Chondrocyte (in vitro differentiated cells): ENCODE data around the gene TMEM273. TPM values are rescaled to one million over a fixed set of nuclear protein-coding genes. Genes with fewer than 3 reads are reported as not detected.

Experiments
- DNase-seq: peaks from one replicate; pipeline ENCODE4 v3.0.0; 2021; ENCODE audit warnings: mixed read lengths, low spot score
- H3K27ac Mint-ChIP-seq: one replicate; pipeline ENCODE4 v1.8.0; 2021; ENCODE audit warnings: mild to moderate bottlenecking, moderate library complexity, mixed read lengths; ENCODE audit not compliant: unreplicated experiment
- H3K27me3 Mint-ChIP-seq: 2 replicates; pipeline ENCODE4 v1.8.0; 2021; ENCODE audit warnings: low read depth, mixed read lengths
- H3K36me3 Mint-ChIP-seq: 2 replicates; pipeline ENCODE4 v1.8.0; 2021; ENCODE audit warnings: low read depth, mixed read lengths
- H3K4me1 Mint-ChIP-seq: 2 replicates; pipeline ENCODE4 v1.8.0; 2021; ENCODE audit warnings: low read depth, mild to moderate bottlenecking, mixed read lengths
- H3K4me3 Mint-ChIP-seq: one replicate; pipeline ENCODE4 v1.8.0; 2021; ENCODE audit warnings: mild to moderate bottlenecking, moderate library complexity, mixed read lengths; ENCODE audit not compliant: unreplicated experiment
- H3K9me3 Mint-ChIP-seq: 2 replicates; pipeline ENCODE4 v1.8.0; 2021; ENCODE audit warnings: low read depth, mixed read lengths
- total RNA-seq: library from RNA; stranded (reverse); gene quantifications from 3 replicates; pipeline ENCODE4 v1.2.1, GENCODE V29; 2021
- TF ChIP-seq, protein P1 (sequence below): fragments of 200-600 bp; sonication (generic); IDR thresholded peaks from 2 replicates; pipeline ENCODE4 v1.5.0; 2021; ENCODE audit warnings: antibody characterized with exemption, mild to moderate bottlenecking, moderate library complexity

Gene TMEM273
- total RNA-seq, 1 donor from 2014 or later, result not detected

DNA sequence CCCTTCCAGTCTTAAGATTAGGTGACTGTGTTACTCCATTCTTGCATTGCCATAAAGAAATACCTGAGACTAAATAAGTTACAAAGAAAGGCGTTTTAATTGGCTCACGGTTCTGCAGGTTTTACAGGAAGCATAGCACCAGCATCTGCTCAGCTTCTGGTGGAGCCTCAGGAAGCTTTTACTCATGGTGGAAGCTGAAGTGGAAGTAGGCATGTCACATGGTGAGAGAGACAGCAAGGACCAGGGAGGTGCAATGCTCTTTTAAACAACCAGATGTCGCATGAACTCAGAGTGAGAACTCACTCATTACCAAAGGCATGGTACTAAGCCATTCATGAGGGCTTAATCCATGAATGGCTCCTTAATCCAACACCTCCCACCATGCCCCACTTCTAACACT lies 34.0 kb upstream of the TMEM273 start:
- Mint-ChIP-seq H3K27ac (no peak overlapping the region), H3K36me3 (no peaks in the 10 kb centered on the region), H3K4me3 (no peak overlapping the region), H3K9me3 (peaks cover 11% of the 10 kb centered on the region), H3K27me3 (peaks cover 15% of the 10 kb centered on the region), H3K4me1 (no peaks in the 10 kb centered on the region)
- no peak for DNase-seq
- TF ChIP-seq, protein P1, sequence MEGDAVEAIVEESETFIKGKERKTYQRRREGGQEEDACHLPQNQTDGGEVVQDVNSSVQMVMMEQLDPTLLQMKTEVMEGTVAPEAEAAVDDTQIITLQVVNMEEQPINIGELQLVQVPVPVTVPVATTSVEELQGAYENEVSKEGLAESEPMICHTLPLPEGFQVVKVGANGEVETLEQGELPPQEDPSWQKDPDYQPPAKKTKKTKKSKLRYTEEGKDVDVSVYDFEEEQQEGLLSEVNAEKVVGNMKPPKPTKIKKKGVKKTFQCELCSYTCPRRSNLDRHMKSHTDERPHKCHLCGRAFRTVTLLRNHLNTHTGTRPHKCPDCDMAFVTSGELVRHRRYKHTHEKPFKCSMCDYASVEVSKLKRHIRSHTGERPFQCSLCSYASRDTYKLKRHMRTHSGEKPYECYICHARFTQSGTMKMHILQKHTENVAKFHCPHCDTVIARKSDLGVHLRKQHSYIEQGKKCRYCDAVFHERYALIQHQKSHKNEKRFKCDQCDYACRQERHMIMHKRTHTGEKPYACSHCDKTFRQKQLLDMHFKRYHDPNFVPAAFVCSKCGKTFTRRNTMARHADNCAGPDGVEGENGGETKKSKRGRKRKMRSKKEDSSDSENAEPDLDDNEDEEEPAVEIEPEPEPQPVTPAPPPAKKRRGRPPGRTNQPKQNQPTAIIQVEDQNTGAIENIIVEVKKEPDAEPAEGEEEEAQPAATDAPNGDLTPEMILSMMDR, result no peak

DNA sequence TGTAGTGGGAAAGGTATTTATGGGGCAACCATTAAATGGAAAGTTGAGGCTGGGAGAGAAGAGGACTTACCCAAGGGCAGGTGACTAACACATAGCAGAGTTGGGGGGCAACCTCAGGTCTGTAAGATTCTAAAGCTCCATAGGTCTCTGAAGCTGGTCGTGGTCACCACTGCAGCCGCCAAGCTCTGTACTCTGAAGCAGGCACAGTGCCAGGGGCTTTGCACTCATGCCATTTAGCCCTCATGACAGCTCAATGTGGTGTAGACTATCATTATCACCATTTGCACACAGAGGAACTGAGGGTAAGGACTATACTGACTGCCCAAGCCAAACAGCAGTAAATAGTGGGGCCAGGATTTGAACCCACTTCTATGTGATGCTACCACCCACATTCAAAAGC lies 32.5 kb upstream of the TMEM273 start:
- TF ChIP-seq, protein P1, result no peak
- Mint-ChIP-seq H3K27ac (no peak overlapping the region), H3K4me1 (no peaks in the 10 kb centered on the region), H3K36me3 (no peaks in the 10 kb centered on the region), H3K9me3 (peaks cover 11% of the 10 kb centered on the region), H3K4me3 (no peak overlapping the region), H3K27me3 (peaks cover 15% of the 10 kb centered on the region)
- DNase-seq, result no peak

DNA sequence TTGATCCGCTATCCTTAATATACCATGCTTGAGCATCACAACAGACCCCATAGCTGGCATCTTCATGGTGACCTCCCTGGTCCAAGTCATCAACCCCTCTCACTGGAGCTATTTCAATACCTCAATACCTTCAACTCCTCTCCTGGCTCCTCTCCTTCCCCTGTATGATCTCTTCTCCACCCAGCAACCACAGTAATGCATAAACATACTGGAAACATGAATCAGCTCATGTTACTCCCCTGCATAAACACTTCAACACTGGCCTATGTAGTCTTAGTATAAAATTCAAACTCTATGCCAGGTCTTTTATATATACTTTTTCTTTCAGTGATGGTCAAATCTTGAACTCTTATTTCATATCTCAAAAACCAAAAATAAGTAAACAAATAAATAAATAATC lies 31.8 kb upstream of the TMEM273 start:
- Mint-ChIP-seq H3K9me3 (peaks cover 11% of the 10 kb centered on the region), H3K36me3 (no peaks in the 10 kb centered on the region), H3K27me3 (peaks cover 17% of the 10 kb centered on the region), H3K4me1 (no peaks in the 10 kb centered on the region), H3K27ac (no peak overlapping the region), H3K4me3 (no peak overlapping the region)
- TF ChIP-seq, protein P1, result no peak
- no peak for DNase-seq

DNA sequence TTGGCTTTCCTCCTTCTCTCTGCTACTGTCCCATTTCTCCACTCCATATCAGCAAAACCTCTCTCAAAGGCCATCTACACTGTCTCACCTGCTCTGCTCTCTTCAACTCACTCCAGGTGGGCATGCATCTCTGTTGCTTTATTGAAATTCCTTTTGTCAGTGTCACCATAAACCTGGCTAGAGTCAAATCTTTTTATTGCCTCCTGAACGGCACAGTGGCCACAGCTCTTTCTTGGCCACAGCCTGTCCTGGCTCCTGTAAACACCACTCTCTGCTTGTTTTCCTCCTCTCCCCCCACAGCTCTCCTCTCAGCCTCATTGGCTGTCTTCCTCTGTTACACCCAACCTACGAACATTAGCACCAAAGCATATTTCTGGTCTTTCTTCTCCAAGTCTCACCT lies 31.1 kb upstream of the TMEM273 start:
- H3K9me3 Mint-ChIP-seq, result peaks cover 11% of the 10 kb centered on the region
- TF ChIP-seq, protein P1, result no peak
- no peak for DNase-seq
- no peaks in the 10 kb centered on the region for H3K4me1 Mint-ChIP-seq
- H3K4me3 Mint-ChIP-seq, result no peak overlapping the region
- H3K27me3 Mint-ChIP-seq, result peaks cover 19% of the 10 kb centered on the region
- no peak overlapping the region for H3K27ac Mint-ChIP-seq
- H3K36me3 Mint-ChIP-seq, result no peaks in the 10 kb centered on the region

DNA sequence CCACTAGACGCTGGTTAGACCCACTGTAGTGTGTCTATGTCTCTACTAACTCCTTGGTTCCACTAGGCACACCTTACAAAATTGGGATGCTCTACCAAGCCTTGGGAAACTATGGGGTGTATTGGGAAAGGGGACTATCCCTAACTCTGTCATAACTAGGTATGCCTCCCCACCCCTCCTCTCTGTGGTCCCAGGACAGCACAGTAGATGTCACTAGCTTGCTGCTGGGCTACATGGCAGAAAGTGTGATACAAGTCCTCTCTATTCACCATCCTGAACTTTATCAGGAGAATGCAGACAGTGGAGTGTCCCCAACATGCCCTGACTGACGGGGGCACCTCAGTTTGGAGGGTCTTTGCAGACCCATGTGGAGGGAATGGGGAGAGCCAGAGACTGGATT lies 30.3 kb upstream of the TMEM273 start:
- Mint-ChIP-seq H3K27me3 (peaks cover 25% of the 10 kb centered on the region), H3K4me1 (no peaks in the 10 kb centered on the region)
- TF ChIP-seq, protein P1, result no peak

More for the DNA sequence above, 30.3 kb upstream of the TMEM273 start:
- Mint-ChIP-seq H3K36me3 (no peaks in the 10 kb centered on the region), H3K4me3 (no peak overlapping the region), H3K9me3 (peaks cover 9% of the 10 kb centered on the region), H3K27ac (no peak overlapping the region)
- no peak for DNase-seq
